CD14-positive monocyte (primary cell): Measurements from ENCODE around the gene HMX3. TPM values are rescaled to one million over a fixed set of nuclear protein-coding genes. Genes with fewer than 3 reads are reported as not detected.

Source experiments
- DNase-seq, 3 donors: peaks; one replicate each; pipeline ENCODE4 v3.0.0-alpha.2; 2011 to 2022
- H2AFZ ChIP-seq: 2 replicates; pipeline ENCODE4 v1.6.0; 2012; ENCODE audit warnings: mild to moderate bottlenecking, low read depth, low read length, inconsistent platforms; ENCODE audit not compliant: insufficient read depth, poor library complexity, severe bottlenecking
- H3K27ac ChIP-seq, 2 donors: 1 replicate in 1 of 2; 2 replicates in 1 of 2; pipeline ENCODE4 v1.5.1; 2012 to 2013; ENCODE audit warnings: low read length in 2 of 2, control low read depth in 1 of 2, inconsistent platforms in 1 of 2, low read depth in 1 of 2, mild to moderate bottlenecking in 1 of 2
- H3K27me3 ChIP-seq, 2 donors: one replicate each; pipeline versions ENCODE4 v1.6.0 to v1.6.1; 2011 to 2013; ENCODE audit warnings: low read length in 2 of 2; ENCODE audit not compliant: control insufficient read depth in 2 of 2, insufficient read depth in 2 of 2
- H3K36me3 ChIP-seq, 2 donors: replicated peaks in 1 of 2; 1 replicate in 1 of 2; 2 replicates in 1 of 2; pipeline versions ENCODE4 v1.5.1 to v1.6.1; 2012 to 2013; ENCODE audit warnings: low read length in 2 of 2, control low read depth in 1 of 2, inconsistent platforms in 1 of 2, mild to moderate bottlenecking in 1 of 2; ENCODE audit not compliant: insufficient read depth in 2 of 2, control insufficient read depth in 1 of 2
- H3K4me1 ChIP-seq, 2 donors: 1 replicate in 1 of 2; 2 replicates in 1 of 2; pipeline versions ENCODE4 v1.5.1 to v1.6.1; 2012 to 2013; ENCODE audit warnings: low read length in 2 of 2, control low read depth in 1 of 2, inconsistent platforms in 1 of 2, mild to moderate bottlenecking in 1 of 2, moderate library complexity in 1 of 2; ENCODE audit not compliant: insufficient read depth in 2 of 2, control insufficient read depth in 1 of 2
- H3K4me2 ChIP-seq: replicated peaks from 2 replicates; pipeline ENCODE3; 2012; ENCODE audit warnings: low read length, moderate library complexity, mild to moderate bottlenecking; ENCODE audit not compliant: poor library complexity, severe bottlenecking; ENCODE audit errors: extremely low read depth
- H3K4me3 ChIP-seq, 3 experiments: fragments of 200-600 bp in 1 of 3; sonication (generic) in 1 of 3; replicated peaks in 1 of 3; 1 replicate in 2 of 3; 2 replicates in 1 of 3; pipeline ENCODE4 v1.5.1; 2011 to 2013; ENCODE audit warnings: low read length in 3 of 3, mild to moderate bottlenecking in 3 of 3, control low read depth in 2 of 3, low read depth in 2 of 3, inconsistent platforms in 1 of 3, moderate library complexity in 1 of 3
- H3K79me2 ChIP-seq: 2 replicates; pipeline ENCODE4 v1.6.0; 2012; ENCODE audit warnings: mild to moderate bottlenecking, control low read depth, inconsistent platforms, low read length, moderate library complexity; ENCODE audit not compliant: insufficient read depth
- H3K9ac ChIP-seq: 2 replicates; pipeline ENCODE4 v1.6.0; 2017; ENCODE audit warnings: low read length, mild to moderate bottlenecking; ENCODE audit not compliant: insufficient read depth, poor library complexity, severe bottlenecking
- H3K9me3 ChIP-seq, 2 donors: replicated peaks in 1 of 2; 1 replicate in 1 of 2; 2 replicates in 1 of 2; pipeline versions ENCODE4 v1.5.1 to v1.6.1; 2012 to 2013; ENCODE audit warnings: low read length in 2 of 2, control low read depth in 1 of 2; ENCODE audit not compliant: control insufficient read depth in 1 of 2, insufficient read depth in 1 of 2
- H4K20me1 ChIP-seq: 2 replicates; pipeline ENCODE4 v1.6.0; 2012; ENCODE audit warnings: mild to moderate bottlenecking, low read length, control low read depth, moderate library complexity; ENCODE audit not compliant: insufficient read depth
- H3K27ac Mint-ChIP-seq, 7 donors: one replicate each; pipeline ENCODE4 v1.8.0; 2020; ENCODE audit warnings: mild to moderate bottlenecking in 7 of 7, mixed read lengths in 7 of 7, moderate library complexity in 6 of 7, inconsistent platforms in 2 of 7
- H3K27me3 Mint-ChIP-seq, 3 donors: one replicate each; pipeline ENCODE4 v1.8.0; 2021 to 2022; ENCODE audit warnings: low read depth in 3 of 3, mild to moderate bottlenecking in 3 of 3, mixed read lengths in 3 of 3, moderate library complexity in 3 of 3, inconsistent platforms in 1 of 3
- H3K36me3 Mint-ChIP-seq, 2 donors: one replicate each; pipeline ENCODE4 v1.8.0; 2020; ENCODE audit warnings: mixed read lengths in 2 of 2, inconsistent platforms in 1 of 2, mild to moderate bottlenecking in 1 of 2
- H3K4me1 Mint-ChIP-seq: one replicate; pipeline ENCODE4 v1.8.0; 2020; ENCODE audit warnings: mild to moderate bottlenecking, mixed read lengths
- H3K4me3 Mint-ChIP-seq, 2 donors: one replicate each; pipeline ENCODE4 v1.8.0; 2020; ENCODE audit warnings: mild to moderate bottlenecking in 2 of 2, mixed read lengths in 2 of 2, moderate library complexity in 1 of 2
- H3K9me3 Mint-ChIP-seq, 7 donors: one replicate each; pipeline ENCODE4 v1.8.0; 2020 to 2022; ENCODE audit warnings: mixed read lengths in 7 of 7, mild to moderate bottlenecking in 6 of 7, moderate library complexity in 6 of 7, inconsistent platforms in 2 of 7
- CTCF ChIP-seq: fragments of 200-600 bp; IDR thresholded peaks from one replicate; pipeline ENCODE4 v1.8.0; 2022; ENCODE audit warnings: antibody characterized with exemption, mild to moderate bottlenecking
- WGBS: methylation state at CpG from one replicate; pipeline ENCODE4 v1.1.5; 2013; ENCODE audit warnings: missing lambda C conversion rate; ENCODE audit not compliant: insufficient coverage; 5-methylcytosine and 5-hydroxymethylcytosine counted together
- intact Hi-C, 2 donors: fragments of 100-400 bp; cut with micrococcal nuclease; formaldehyde crosslinking; loops; one replicate each; pipeline versions ENCODE4 v1.15.0 to v1.15.1; 2023
- polyA plus RNA-seq, 3 donors: library from polyadenylated mRNA; depleted of rRNA in 1 of 3; unstranded in 2 of 3; stranded (reverse) in 1 of 3; fragments of 300-500 nt in 2 of 3; fragments of >200 nt in 1 of 3; fragmentation: Illumina TruSeq in 2 of 3; gene quantifications; 1 replicate in 2 of 3; 2 replicates in 1 of 3; pipeline ENCODE4 v1.2.3, GENCODE V29; 2012 to 2021

The HMX3 gene
- polyA plus RNA-seq, 3 donors = not detected

GRCh38 chr10:123158682-123159081 is 22.9 kb downstream of the HMX3 start:
- H3K4me1 ChIP-seq = peaks cover 9 to 17% of the 10 kb centered on the region in 2 donors
- no CpG with 5 or more reads among the region's 1 CpG for WGBS
- no peak for TF ChIP-seq CTCF
- H3K4me1 Mint-ChIP-seq = peaks cover 28% of the 10 kb centered on the region
- H3K36me3 Mint-ChIP-seq = peaks cover 62 to 76% of the 10 kb centered on the region in 2 donors
- no peak overlapping the region for H3K4me2 ChIP-seq
- no peak overlapping the region for H3K9ac ChIP-seq
- H3K9me3 Mint-ChIP-seq = no peaks in the 10 kb centered on the region
- H3K36me3 ChIP-seq = peaks cover 59 to 79% of the 10 kb centered on the region in 2 donors
- no peak overlapping the region for H2AFZ ChIP-seq
- no peak overlapping the region for H3K27ac Mint-ChIP-seq
- no peak overlapping the region for H3K4me3 ChIP-seq
- H3K79me2 ChIP-seq = peaks cover 74% of the 10 kb centered on the region
- H4K20me1 ChIP-seq = peaks cover 52% of the 10 kb centered on the region
- no peak for DNase-seq
- no peak overlapping the region for H3K4me3 Mint-ChIP-seq
- H3K27me3 Mint-ChIP-seq = peaks cover 0 to 2% (median 0%) of the 10 kb centered on the region in 3 donors
- no peaks in the 10 kb centered on the region for H3K9me3 ChIP-seq
- H3K27ac ChIP-seq = no peak overlapping the region
- no peaks in the 10 kb centered on the region for H3K27me3 ChIP-seq
- intact Hi-C loops = loop anchor here (10.0 kb wide), 5 partner anchors 284 to 1996 kb away; partner anchors contain the start of genes ABRAXAS2 (in 1 of the 2), EEF1AKMT2 (in 1 of the 2), FAM24B (in 1 of the 2) and LHPP (in 1 of the 2)

- Histone ChIP-seq H3K9me3 (no peaks in the 10 kb centered on the region), H3K9ac (no peak overlapping the region), H3K36me3 (peaks cover 76 to 97% of the 10 kb centered on the region in 2 donors), H3K4me3 (no peak overlapping the region), H2AFZ (no peak overlapping the region), H3K4me1 (peaks cover 2 to 5% of the 10 kb centered on the region in 2 donors), H4K20me1 (peaks cover 47% of the 10 kb centered on the region), H3K4me2 (no peak overlapping the region), H3K27me3 (no peaks in the 10 kb centered on the region), H3K79me2 (peaks cover 79% of the 10 kb centered on the region), H3K27ac (no peak overlapping the region)
- H3K4me3 Mint-ChIP-seq = no peak overlapping the region
- peaks cover 20% of the 10 kb centered on the region for H3K4me1 Mint-ChIP-seq
- 78% methylated on average over 5 of the region's 11 CpGs for WGBS
- H3K36me3 Mint-ChIP-seq = peaks cover 74 to 93% of the 10 kb centered on the region in 2 donors
- TF ChIP-seq CTCF = no peak
- H3K9me3 Mint-ChIP-seq = no peaks in the 10 kb centered on the region
- intact Hi-C loops = no loop called here
- no peak for DNase-seq
- H3K27me3 Mint-ChIP-seq = no peaks in the 10 kb centered on the region
- peak overlapping the region in 1 of 7 donors; percentile 36 for H3K27ac Mint-ChIP-seq
These were observed 24.7 kb downstream of the HMX3 start for GRCh38 chr10:123160311-123160980.
